ENCODE measurements around the gene OTUD6A.

GRCh38 chrX:70026851-70027200 is 35.4 kb upstream of the OTUD6A start:
- TF ChIP-seq CTCF (IDR thresholded peaks at IDR 0.05; ENCODE audit: low read depth, low read length) (no peak), POLR2A (IDR thresholded peaks at IDR 0.05; ENCODE audit: extremely low read depth, insufficient read length) (no peak), MYC (IDR thresholded peaks at IDR 0.05; ENCODE audit: low read depth, low read length) (no peak)

Measured in NB4 (cell line).